ENCODE measurements around the gene PLEKHG2. TPM values are rescaled to one million over a fixed set of nuclear protein-coding genes. Genes with fewer than 3 reads are reported as not detected.

The PLEKHG2 gene
- total and polyA plus RNA-seq, 9 of the 15 experiments (the other 6 are each of a cell fraction or from before 2014, with no cell fraction given), result 0.98 to 45.7 (median 9.8) TPM

DNA sequence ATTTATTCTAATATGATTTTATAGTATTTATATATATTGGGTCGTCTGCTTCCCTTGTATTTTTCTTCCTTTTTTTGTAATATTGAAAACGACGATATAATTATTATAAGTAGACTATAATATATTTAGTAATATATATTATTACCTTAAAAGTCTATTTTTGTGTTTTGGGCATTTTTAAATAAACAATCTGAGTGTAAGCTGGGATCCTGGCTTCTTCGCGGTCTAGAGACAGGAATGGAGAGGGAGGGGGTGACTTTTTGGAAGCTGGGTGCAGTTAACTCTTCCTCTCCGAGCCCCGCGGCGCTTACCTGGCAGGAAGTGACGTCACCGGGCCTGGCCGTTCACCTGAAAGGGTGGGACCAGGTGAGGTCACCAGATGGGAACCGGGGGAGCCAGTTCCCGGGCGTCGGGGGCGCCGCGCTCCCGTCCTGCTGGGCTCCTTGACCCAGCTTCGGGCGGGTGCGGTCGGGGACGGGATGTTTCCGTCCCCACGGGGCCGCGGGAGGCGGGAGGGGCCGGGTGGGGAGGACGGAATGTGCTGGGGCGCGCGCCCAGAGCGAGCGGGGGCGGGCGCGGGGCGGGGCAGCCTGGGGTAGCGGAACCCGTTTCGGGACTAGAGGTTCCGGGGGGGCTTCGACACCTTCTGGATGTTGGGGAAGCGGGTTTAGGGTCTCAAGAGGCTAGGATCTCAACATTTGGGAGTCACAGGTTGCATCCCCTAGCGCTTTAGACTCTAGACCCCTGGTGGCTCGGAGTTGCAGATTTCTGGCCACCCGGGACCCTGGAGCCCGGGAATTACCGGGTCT lies 3.1 kb upstream of the PLEKHG2 start (continued):
- TF ChIP-seq SIN3B (IDR thresholded peaks at IDR 0.05; ENCODE audit: low read depth) (peak; percentile 20; the same call in 1 of the 2 replicates), MTA1 (IDR thresholded peaks at IDR 0.05; ENCODE audit: borderline replicate concordance) (no peak), FOXA3 (CRISPR knock-in tag; conservative IDR thresholded peaks at IDR 0.05 in 1 of 2, IDR thresholded peaks at IDR 0.05 in 1 of 2) (no peak), YY1 (IDR thresholded peaks at IDR 0.05; ENCODE audit: borderline replicate concordance in 1 of 3, control insufficient read depth in 1 of 3, extremely low read depth in 1 of 3, insufficient read depth in 3 of 3, insufficient read length in 1 of 3, insufficient replicate concordance in 2 of 3, low read depth in 1 of 3, low read length in 2 of 3) (peak in 1 of 3 experiments; percentile 25), WHSC1 (IDR thresholded peaks at IDR 0.05; ENCODE audit: low read length) (no peak), ZNF583 (CRISPR knock-in tag; IDR thresholded peaks at IDR 0.05) (no peak)

DNA sequence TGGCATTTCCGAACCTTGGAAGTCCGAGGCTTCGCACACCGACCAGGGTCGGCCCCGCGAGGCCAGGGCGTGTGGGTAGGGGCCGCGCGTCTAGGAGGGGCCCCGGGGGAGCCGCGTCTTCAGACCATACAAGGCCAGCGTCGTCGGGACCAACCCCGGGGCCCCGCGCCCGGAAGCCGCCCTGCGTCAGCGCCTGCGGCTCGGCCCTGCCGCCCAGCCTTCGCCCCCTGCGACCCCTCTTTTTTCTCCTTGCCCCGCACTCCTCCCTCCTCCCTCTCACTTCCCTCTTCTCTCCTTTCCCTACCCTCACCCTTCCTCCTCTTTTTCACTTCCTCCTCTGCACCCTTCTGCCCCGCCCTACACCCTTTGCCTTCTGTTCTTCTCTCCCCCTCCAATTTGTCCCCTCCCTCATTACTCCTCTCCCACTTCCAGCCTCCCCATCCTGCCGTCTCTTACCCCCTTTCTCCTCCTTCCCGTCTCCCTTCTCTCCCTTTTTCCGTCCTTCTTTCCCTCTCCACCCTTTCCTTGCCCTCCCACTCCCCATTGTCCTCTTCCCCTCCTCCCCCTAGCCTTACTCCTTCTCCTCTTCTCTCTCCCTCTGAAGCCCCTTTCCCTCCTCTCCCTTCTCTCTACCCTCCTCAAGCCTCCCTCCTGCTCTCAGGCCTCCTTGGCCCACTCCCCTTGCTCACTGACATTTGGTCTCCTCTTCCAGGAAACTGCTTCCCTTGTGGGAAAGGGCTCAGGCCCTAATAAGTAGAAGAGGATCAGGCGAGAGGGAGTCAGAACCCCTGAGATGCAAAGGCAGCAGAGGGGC lies 2.2 kb upstream of the PLEKHG2 start:
- Histone ChIP-seq H3K9me1 (ENCODE audit: control insufficient read depth, insufficient read depth, low read length) (no peaks in the 10 kb centered on the region), H3K4me2 (ENCODE audit: insufficient read depth, low read length) (peak overlapping the region; percentile 85), H3K27ac (ENCODE audit: extremely low read depth, low read depth, low read length) (peak overlapping the region; percentile 98), H3K4me3 (peak overlapping the region; percentile 61), H3K36me3 (ENCODE audit: control insufficient read depth, insufficient read depth, low read length) (peaks cover 15% of the 10 kb centered on the region; the same call in 1 of the 3 replicates), H3K27me3 (ENCODE audit: control insufficient read depth in 2 of 2, insufficient read depth in 2 of 2, low read length in 2 of 2) (no peaks in the 10 kb centered on the region), H3K9me3 (replicated peaks; ENCODE audit: control insufficient read depth, insufficient read depth, low read depth, low read length) (no peaks in the 10 kb centered on the region), H3K4me1 (replicated peaks in 1 of 2; ENCODE audit: control insufficient read depth in 2 of 2, insufficient read depth in 2 of 2, low read length in 2 of 2) (peaks cover 50 to 74% of the 10 kb centered on the region in 2 experiments), H2AFZ (ENCODE audit: low read depth, low read length) (peak overlapping the region; percentile 85), H3K79me2 (ENCODE audit: control insufficient read depth, insufficient read depth, low read length) (peaks cover 62% of the 10 kb centered on the region), H3K9ac (ENCODE audit: insufficient read depth in 1 of 2, low read depth in 2 of 2, low read length in 2 of 2) (peak overlapping the region; percentile 91 to 94), H4K20me1 (replicated peaks; ENCODE audit: control insufficient read depth, insufficient read depth, low read length) (peaks cover 4% of the 10 kb centered on the region; the same call in 1 of the 2 replicates)
- ChIA-PET CTCF (ENCODE audit: low intra/inter-chr PET ratio) (interaction anchor here (0.6 to 3.7 kb wide), 3 partner anchors 12 to 90 kb away, joined by 3 to 74 read pairs (median 4); partner anchors contain the start of gene LRFN1), POLR2A (interaction anchor here (3.0 to 4.0 kb wide), 2 partner anchors 19 to 25 kb away, joined by 16 to 18 read pairs; partner anchors contain the start of genes MED29, PAF1 and RPS16)
- peak; percentile 43 to 68 (median 53) for DNase-seq (ENCODE audit: extremely low read depth in 1 of 4, low spot score in 3 of 4)
- in situ Hi-C loops (cut with MboI), result no loop called here
- ATAC-seq, result peak; percentile 16
- intact Hi-C loops (cut with micrococcal nuclease), result loop anchor here (2.0 to 5.0 kb wide), 4 partner anchors 67 to 288 kb away; partner anchors contain the start of gene SAMD4B
- BruUV-seq (replicated peaks), result TSS peak; percentile 65
- no peak for FAIRE-seq
- 2% methylated on average over 28 of the region's 35 CpGs for WGBS (ENCODE audit: insufficient coverage, low coverage, missing lambda C conversion rate)
- TF ChIP-seq CEBPZ (IDR thresholded peaks at IDR 0.05; ENCODE audit: borderline replicate concordance, low read depth, low read length), result no peak
- no peak for TF ChIP-seq SNAPC5 (CRISPR knock-in tag; IDR thresholded peaks at IDR 0.05)
- TF ChIP-seq TAL1 (IDR thresholded peaks at IDR 0.05), result peak; percentile 24; the same call in 1 of the 2 replicates
- peak; percentile 26; the same call in 1 of the 2 replicates for TF ChIP-seq CTBP1 (IDR thresholded peaks at IDR 0.05; ENCODE audit: borderline replicate concordance)
- no peak; the same call in 1 of the 2 replicates for TF ChIP-seq CAMTA2 (CRISPR knock-in tag; conservative IDR thresholded peaks at IDR 0.05)
- TF ChIP-seq ZNF41 (CRISPR knock-in tag; conservative IDR thresholded peaks at IDR 0.05), result no peak
